SK-N-SH treated with all-trans-retinoic acid at 6 μM for 48 hours (cell line): ENCODE results near the gene MEIS1.

Source experiments
- ATAC-seq: fragments of 200-7000 bp; cut with Tn5 transposase; 3 replicates; pipeline ENCODE4 v1.9.1; 2020; ENCODE audit warnings: mild to moderate bottlenecking, moderate library complexity
- ARNTL ChIP-seq: fragments of 450-650 bp; formaldehyde crosslinking; IDR thresholded peaks from 2 replicates; pipeline ENCODE4 v1.5.0; 2020; ENCODE audit warnings: low read depth, mild to moderate bottlenecking, moderate library complexity, borderline replicate concordance
- BACH2 ChIP-seq: fragments of 250-450 bp; sonication (Bioruptor Pico); IDR thresholded peaks from 2 replicates; pipeline ENCODE4 v1.9.0; 2021; ENCODE audit warnings: mild to moderate bottlenecking, borderline replicate concordance
- CSDC2 ChIP-seq: fragments of 250-450 bp; sonication (Bioruptor Pico); IDR thresholded peaks from 2 replicates; pipeline ENCODE4 v1.5.0; 2020; ENCODE audit warnings: mild to moderate bottlenecking, moderate library complexity
- ESRRG ChIP-seq: fragments of 250-450 bp; sonication (Bioruptor Pico); IDR thresholded peaks from 2 replicates; pipeline ENCODE4 v1.6.1; 2021; ENCODE audit warnings: mild to moderate bottlenecking
- GLIS3 ChIP-seq: fragments of 250-450 bp; sonication (Bioruptor Pico); IDR thresholded peaks from 2 replicates; pipeline ENCODE4 v1.5.0; 2020; ENCODE audit warnings: mild to moderate bottlenecking, moderate library complexity
- ISL1 ChIP-seq: fragments of 250-450 bp; sonication (Bioruptor Pico); IDR thresholded peaks from 2 replicates; pipeline ENCODE4 v2.1.2; 2022; ENCODE audit warnings: mild to moderate bottlenecking, moderate library complexity
- OSR1 ChIP-seq: fragments of 250-450 bp; sonication (Bioruptor Pico); IDR thresholded peaks from 2 replicates; pipeline ENCODE4 v1.8.0; 2022; ENCODE audit warnings: moderate library complexity, mild to moderate bottlenecking, inconsistent platforms
- PPARA ChIP-seq: fragments of 250-450 bp; sonication (Bioruptor Pico); IDR thresholded peaks from 2 replicates; pipeline ENCODE4 v1.5.0; 2020; ENCODE audit warnings: mild to moderate bottlenecking, borderline replicate concordance
- RARB ChIP-seq: fragments of 250-450 bp; sonication (Bioruptor Pico); IDR thresholded peaks from 2 replicates; pipeline ENCODE4 v1.8.0; 2021; ENCODE audit warnings: mild to moderate bottlenecking, moderate library complexity
- SNAI2 ChIP-seq: fragments of 250-450 bp; sonication (Bioruptor Pico); IDR thresholded peaks from 2 replicates; pipeline ENCODE4 v1.5.0; 2020; ENCODE audit warnings: mild to moderate bottlenecking, moderate library complexity
- TCF4 ChIP-seq: fragments of 250-450 bp; sonication (Bioruptor Pico); IDR thresholded peaks from 2 replicates; pipeline ENCODE4 v1.8.0; 2021; ENCODE audit warnings: mild to moderate bottlenecking, moderate library complexity, borderline replicate concordance
- TOX ChIP-seq: fragments of 250-450 bp; sonication (Bioruptor Pico); IDR thresholded peaks from 2 replicates; pipeline ENCODE4 v1.8.0; 2021; ENCODE audit warnings: mild to moderate bottlenecking, moderate library complexity, borderline replicate concordance
- ZC3H10 ChIP-seq: fragments of 250-450 bp; sonication (Bioruptor Pico); IDR thresholded peaks from 2 replicates; pipeline ENCODE4 v1.5.1; 2021; ENCODE audit warnings: mild to moderate bottlenecking, moderate library complexity
- ZFP3 ChIP-seq: fragments of 250-450 bp; sonication (Bioruptor Pico); IDR thresholded peaks from 2 replicates; pipeline ENCODE4 v1.5.0; 2020; ENCODE audit warnings: mild to moderate bottlenecking, moderate library complexity
- ZFP30 ChIP-seq: fragments of 450-650 bp; formaldehyde crosslinking; IDR thresholded peaks from 2 replicates; pipeline ENCODE4 v1.5.0; 2022; ENCODE audit warnings: mild to moderate bottlenecking, moderate library complexity
- ZNF565 ChIP-seq: fragments of 450-650 bp; formaldehyde crosslinking; conservative IDR thresholded peaks from 2 replicates; pipeline ENCODE4 v1.5.0; 2020; ENCODE audit warnings: low read depth, mild to moderate bottlenecking, moderate library complexity
- ZNF70 ChIP-seq: fragments of 450-650 bp; formaldehyde crosslinking; IDR thresholded peaks from 2 replicates; pipeline ENCODE4 v1.5.0; 2020; ENCODE audit warnings: mild to moderate bottlenecking, moderate library complexity
- ZNF8 ChIP-seq: fragments of 450-650 bp; formaldehyde crosslinking; IDR thresholded peaks from 2 replicates; pipeline ENCODE4 v1.5.0; 2020; ENCODE audit warnings: mild to moderate bottlenecking, moderate library complexity
- TF ChIP-seq, protein P1 (sequence below): fragments of 250-450 bp; sonication (Bioruptor Pico); IDR thresholded peaks from 2 replicates; pipeline ENCODE4 v1.5.0; 2020; ENCODE audit warnings: mild to moderate bottlenecking, moderate library complexity
- TF ChIP-seq, protein P2 (sequence below): fragments of 250-450 bp; sonication (Bioruptor Pico); IDR thresholded peaks from 2 replicates; pipeline ENCODE4 v1.5.1; 2020; ENCODE audit warnings: low read depth, mild to moderate bottlenecking, moderate library complexity
- TF ChIP-seq, protein P3 (sequence below): fragments of 250-450 bp; sonication (Bioruptor Pico); IDR thresholded peaks from 2 replicates; pipeline ENCODE4 v1.8.0; 2021; ENCODE audit warnings: low read depth, mild to moderate bottlenecking, moderate library complexity, borderline replicate concordance

Gene MEIS1

DNA sequence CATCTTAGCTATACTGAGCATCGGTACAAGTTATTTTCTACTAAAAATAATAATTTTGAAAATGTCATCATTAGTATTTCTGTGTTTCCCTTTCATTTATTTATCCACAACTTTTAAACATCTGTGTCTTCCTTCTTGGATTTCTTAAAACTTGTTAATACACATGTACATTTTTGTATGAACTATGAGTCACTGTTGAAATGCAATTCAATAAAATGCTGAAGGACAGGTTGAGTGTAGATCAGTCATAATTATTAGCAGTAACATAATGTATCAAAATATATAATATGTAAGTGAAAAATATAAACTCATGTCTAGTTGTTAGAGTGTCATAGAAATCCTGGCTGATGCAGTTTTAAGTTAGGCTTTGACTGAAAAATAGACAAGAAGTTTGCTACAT, 115.9 kb downstream of the MEIS1 start:
- ATAC-seq: no peak

DNA sequence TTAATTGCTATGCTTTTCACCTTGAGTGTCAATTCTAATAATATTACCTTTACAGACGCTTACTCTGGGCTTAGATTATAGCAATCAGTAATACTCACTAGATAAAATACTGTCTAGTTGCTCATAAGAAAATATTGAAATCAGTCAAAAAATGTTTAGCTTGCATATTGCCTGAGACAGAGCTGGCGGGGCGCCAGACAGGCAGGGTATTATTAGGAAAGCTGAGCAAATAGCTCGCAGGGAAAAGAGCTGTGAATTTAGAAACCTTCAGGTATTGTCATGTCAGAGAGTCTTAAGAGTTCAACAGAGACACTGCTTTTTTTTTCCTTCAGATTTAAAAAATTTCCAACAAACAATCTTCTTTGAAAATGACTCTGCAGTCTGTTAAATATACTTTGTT, 118.4 kb downstream of the MEIS1 start:
- TF ChIP-seq ARNTL (CRISPR knock-in tag) (no peak), ESRRG (CRISPR knock-in tag) (no peak), SNAI2 (CRISPR knock-in tag) (no peak), ZFP30 (CRISPR knock-in tag) (no peak), ZFP3 (CRISPR knock-in tag) (no peak), ZNF70 (CRISPR knock-in tag) (no peak), ZC3H10 (no peak), OSR1 (CRISPR knock-in tag) (no peak), RARB (CRISPR knock-in tag) (no peak), ZNF8 (CRISPR knock-in tag) (no peak)
- TF ChIP-seq, protein P1, sequence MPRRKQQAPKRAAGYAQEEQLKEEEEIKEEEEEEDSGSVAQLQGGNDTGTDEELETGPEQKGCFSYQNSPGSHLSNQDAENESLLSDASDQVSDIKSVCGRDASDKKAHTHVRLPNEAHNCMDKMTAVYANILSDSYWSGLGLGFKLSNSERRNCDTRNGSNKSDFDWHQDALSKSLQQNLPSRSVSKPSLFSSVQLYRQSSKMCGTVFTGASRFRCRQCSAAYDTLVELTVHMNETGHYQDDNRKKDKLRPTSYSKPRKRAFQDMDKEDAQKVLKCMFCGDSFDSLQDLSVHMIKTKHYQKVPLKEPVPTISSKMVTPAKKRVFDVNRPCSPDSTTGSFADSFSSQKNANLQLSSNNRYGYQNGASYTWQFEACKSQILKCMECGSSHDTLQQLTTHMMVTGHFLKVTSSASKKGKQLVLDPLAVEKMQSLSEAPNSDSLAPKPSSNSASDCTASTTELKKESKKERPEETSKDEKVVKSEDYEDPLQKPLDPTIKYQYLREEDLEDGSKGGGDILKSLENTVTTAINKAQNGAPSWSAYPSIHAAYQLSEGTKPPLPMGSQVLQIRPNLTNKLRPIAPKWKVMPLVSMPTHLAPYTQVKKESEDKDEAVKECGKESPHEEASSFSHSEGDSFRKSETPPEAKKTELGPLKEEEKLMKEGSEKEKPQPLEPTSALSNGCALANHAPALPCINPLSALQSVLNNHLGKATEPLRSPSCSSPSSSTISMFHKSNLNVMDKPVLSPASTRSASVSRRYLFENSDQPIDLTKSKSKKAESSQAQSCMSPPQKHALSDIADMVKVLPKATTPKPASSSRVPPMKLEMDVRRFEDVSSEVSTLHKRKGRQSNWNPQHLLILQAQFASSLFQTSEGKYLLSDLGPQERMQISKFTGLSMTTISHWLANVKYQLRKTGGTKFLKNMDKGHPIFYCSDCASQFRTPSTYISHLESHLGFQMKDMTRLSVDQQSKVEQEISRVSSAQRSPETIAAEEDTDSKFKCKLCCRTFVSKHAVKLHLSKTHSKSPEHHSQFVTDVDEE (CRISPR knock-in tag): no peak
- TF ChIP-seq, protein P2, sequence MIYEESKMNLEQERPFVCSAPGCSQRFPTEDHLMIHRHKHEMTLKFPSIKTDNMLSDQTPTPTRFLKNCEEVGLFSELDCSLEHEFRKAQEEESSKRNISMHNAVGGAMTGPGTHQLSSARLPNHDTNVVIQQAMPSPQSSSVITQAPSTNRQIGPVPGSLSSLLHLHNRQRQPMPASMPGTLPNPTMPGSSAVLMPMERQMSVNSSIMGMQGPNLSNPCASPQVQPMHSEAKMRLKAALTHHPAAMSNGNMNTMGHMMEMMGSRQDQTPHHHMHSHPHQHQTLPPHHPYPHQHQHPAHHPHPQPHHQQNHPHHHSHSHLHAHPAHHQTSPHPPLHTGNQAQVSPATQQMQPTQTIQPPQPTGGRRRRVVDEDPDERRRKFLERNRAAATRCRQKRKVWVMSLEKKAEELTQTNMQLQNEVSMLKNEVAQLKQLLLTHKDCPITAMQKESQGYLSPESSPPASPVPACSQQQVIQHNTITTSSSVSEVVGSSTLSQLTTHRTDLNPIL (CRISPR knock-in tag): no peak
- TF ChIP-seq, all 23 proteins: peak for 0
- ATAC-seq: no peak

More for the DNA sequence above, 115.9 kb downstream of the MEIS1 start:
- no peak for TF ChIP-seq ZNF70 (CRISPR knock-in tag)
- TF ChIP-seq BACH2 (CRISPR knock-in tag): no peak
- no peak for TF ChIP-seq ISL1 (CRISPR knock-in tag)

DNA sequence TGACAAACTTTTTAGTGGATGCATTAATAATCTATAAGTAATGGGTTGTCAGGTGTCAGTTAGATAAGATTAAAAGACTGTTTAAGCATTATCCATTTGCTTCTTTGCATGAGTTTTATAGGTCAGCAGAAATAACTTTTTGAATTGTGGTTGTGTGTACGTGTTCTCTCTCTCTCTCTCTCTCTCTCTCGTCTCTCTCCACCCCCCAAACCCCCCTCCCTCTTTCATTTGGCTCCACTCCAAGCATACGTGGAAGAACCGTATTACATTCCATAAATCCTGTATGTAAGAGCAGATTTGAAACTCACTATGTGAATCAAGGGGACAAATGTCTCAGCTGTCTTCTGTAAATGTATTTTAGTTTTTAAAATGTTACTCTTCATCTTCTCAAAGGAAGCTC, 120.2 kb downstream of the MEIS1 start:
- no peak for ATAC-seq
- TF ChIP-seq, protein P3, sequence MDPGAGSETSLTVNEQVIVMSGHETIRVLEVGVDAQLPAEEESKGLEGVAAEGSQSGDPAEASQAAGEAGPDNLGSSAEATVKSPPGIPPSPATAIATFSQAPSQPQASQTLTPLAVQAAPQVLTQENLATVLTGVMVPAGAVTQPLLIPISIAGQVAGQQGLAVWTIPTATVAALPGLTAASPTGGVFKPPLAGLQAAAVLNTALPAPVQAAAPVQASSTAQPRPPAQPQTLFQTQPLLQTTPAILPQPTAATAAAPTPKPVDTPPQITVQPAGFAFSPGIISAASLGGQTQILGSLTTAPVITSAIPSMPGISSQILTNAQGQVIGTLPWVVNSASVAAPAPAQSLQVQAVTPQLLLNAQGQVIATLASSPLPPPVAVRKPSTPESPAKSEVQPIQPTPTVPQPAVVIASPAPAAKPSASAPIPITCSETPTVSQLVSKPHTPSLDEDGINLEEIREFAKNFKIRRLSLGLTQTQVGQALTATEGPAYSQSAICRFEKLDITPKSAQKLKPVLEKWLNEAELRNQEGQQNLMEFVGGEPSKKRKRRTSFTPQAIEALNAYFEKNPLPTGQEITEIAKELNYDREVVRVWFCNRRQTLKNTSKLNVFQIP (CRISPR knock-in tag): no peak
- no peak for TF ChIP-seq ZNF70 (CRISPR knock-in tag)
- no peak for TF ChIP-seq PPARA (CRISPR knock-in tag)
- TF ChIP-seq RARB (CRISPR knock-in tag): no peak
- TF ChIP-seq TOX: no peak
- TF ChIP-seq ZFP3 (CRISPR knock-in tag): no peak
- TF ChIP-seq ARNTL (CRISPR knock-in tag): no peak
- no peak for TF ChIP-seq ZFP30 (CRISPR knock-in tag)
- TF ChIP-seq ZNF8 (CRISPR knock-in tag): no peak
- TF ChIP-seq OSR1 (CRISPR knock-in tag): no peak
- no peak for TF ChIP-seq TCF4 (CRISPR knock-in tag)
- TF ChIP-seq, protein P1 (CRISPR knock-in tag): no peak
- TF ChIP-seq BACH2 (CRISPR knock-in tag): no peak
- TF ChIP-seq ESRRG (CRISPR knock-in tag): no peak

DNA sequence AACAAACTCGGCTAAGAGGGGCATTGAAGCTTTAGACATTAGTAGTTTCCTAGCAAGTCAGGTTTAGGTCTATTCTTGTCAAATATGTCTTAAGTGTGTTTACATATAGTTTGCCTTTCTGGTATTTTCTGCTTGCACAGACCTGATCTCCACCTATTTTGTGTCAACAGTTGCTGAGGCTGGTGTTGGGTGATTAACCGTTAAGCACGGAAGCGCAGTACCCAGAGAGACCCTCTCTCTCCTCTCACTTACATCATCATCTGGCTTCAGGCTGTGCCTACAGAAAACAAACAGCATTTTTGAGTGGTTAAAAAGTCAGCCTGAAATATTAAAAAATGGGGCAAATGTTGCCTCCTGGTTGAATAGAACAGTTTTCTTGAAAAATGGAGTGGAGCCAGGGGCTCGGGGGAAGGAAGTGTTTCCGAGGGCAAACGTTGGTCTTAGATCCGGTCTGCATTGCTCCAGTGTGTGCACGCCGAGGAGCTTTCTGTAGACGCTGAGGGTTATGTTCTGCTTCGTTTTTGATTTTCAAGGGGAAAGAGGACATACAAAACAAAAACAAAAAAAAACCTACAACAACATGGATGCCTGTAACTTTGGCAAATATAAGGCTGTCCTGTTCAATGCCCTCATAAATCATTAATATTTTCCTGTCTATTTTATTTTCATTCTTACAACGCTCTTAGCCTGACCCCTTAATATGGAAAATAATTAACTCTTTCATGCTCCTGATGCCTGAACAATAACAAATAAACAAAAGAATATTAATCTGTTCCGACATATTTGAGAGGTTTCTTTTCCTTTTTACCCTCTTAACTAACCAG, 120.8 kb downstream of the MEIS1 start:
- ATAC-seq: no peak
- no peak for TF ChIP-seq ESRRG (CRISPR knock-in tag)
- TF ChIP-seq, protein P1 (CRISPR knock-in tag): no peak
- no peak for TF ChIP-seq SNAI2 (CRISPR knock-in tag)
- no peak for TF ChIP-seq ISL1 (CRISPR knock-in tag)
- no peak for TF ChIP-seq ZNF565 (CRISPR knock-in tag)
- no peak for TF ChIP-seq ZC3H10
- no peak for TF ChIP-seq TCF4 (CRISPR knock-in tag)
- TF ChIP-seq OSR1 (CRISPR knock-in tag): no peak
- TF ChIP-seq CSDC2 (CRISPR knock-in tag): no peak
- no peak for TF ChIP-seq RARB (CRISPR knock-in tag)
- no peak for TF ChIP-seq GLIS3 (CRISPR knock-in tag)
- TF ChIP-seq, protein P2 (CRISPR knock-in tag): no peak
